IPS DF 4.7 (cell line): ENCODE results near the gene PBX3.

ENCODE experiments used
- DNase-seq: peaks from one replicate; pipeline ENCODE4 v3.0.0-alpha.2; 2013; ENCODE audit warnings: low spot score; ENCODE audit errors: extremely low read depth

PBX3 gene

GRCh38 chr9:125943831-125944230, 196.7 kb downstream of the PBX3 start:
- DNase-seq = no peak

GRCh38 chr9:125946397-125946796, 199.2 kb downstream of the PBX3 start:
- DNase-seq = no peak

GRCh38 chr9:125948887-125949596, 201.9 kb downstream of the PBX3 start:
- DNase-seq = no peak

- DNase-seq = no peak
Measured at GRCh38 chr9:125949703-125950460, 202.7 kb downstream of the PBX3 start.

- peak; percentile 99 for DNase-seq
Measured at GRCh38 chr9:125950880-125951471, 203.8 kb downstream of the PBX3 start.

- DNase-seq = no peak
Measured at GRCh38 chr9:125953314-125954019, 206.3 kb downstream of the PBX3 start.

GRCh38 chr9:125956102-125956501, 208.9 kb downstream of the PBX3 start:
- DNase-seq = no peak

GRCh38 chr9:125959315-125959714, 212.1 kb downstream of the PBX3 start:
- DNase-seq = no peak

- DNase-seq = no peak
Measured at GRCh38 chr9:125959951-125960619, 212.9 kb downstream of the PBX3 start.

GRCh38 chr9:125960626-125961025, 213.5 kb downstream of the PBX3 start:
- DNase-seq = no peak

- no peak for DNase-seq
Measured at GRCh38 chr9:125961072-125961471, 213.9 kb downstream of the PBX3 start.

GRCh38 chr9:125963932-125964331, 216.8 kb downstream of the PBX3 start:
- no peak for DNase-seq

- no peak for DNase-seq
Measured at GRCh38 chr9:125964702-125965225, 217.6 kb downstream of the PBX3 start.

- DNase-seq = no peak
Measured at GRCh38 chr9:125965477-125965876, 218.3 kb downstream of the PBX3 start.

GRCh38 chr9:125966466-125966865, 219.3 kb downstream of the PBX3 start:
- no peak for DNase-seq

GRCh38 chr9:125966959-125967711, 220.0 kb downstream of the PBX3 start:
- no peak for DNase-seq

- DNase-seq = no peak
Measured at GRCh38 chr9:125968714-125969374, 221.7 kb downstream of the PBX3 start.

GRCh38 chr9:125969462-125969861, 222.3 kb downstream of the PBX3 start:
- DNase-seq = no peak

- DNase-seq = no peak
Measured at GRCh38 chr9:125969868-125970267, 222.7 kb downstream of the PBX3 start.

- no peak for DNase-seq
Measured at GRCh38 chr9:125970340-125970739, 223.2 kb downstream of the PBX3 start.
